ENCODE results near the gene URGCP.
"Not testable (repeated sequence)": the region's sequence is repeated elsewhere in the genome, so short reads cannot be mapped to it uniquely, and the experiment has no call there.

The URGCP gene

DNA sequence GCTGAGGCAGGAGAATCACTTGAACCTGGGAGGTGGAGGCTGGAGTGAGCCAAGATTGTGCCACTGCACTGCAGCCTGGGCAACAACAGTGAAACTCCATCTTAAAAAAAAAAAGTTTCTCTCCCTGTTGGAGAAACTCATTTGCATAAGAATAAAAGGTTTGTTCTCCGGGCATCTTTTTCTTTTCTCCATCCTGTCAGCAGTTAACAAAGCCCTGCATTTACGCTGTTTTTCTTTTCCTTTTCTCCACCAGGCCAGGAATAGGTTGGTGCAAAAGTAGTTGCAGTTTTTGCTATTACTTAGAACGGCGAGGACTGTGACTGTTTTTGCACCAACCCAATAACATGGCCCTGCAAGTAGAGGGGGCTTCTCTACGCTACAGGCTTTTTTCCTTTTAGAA lies 9.5 kb upstream of the URGCP start:
- no peak for DNase-seq

DNA sequence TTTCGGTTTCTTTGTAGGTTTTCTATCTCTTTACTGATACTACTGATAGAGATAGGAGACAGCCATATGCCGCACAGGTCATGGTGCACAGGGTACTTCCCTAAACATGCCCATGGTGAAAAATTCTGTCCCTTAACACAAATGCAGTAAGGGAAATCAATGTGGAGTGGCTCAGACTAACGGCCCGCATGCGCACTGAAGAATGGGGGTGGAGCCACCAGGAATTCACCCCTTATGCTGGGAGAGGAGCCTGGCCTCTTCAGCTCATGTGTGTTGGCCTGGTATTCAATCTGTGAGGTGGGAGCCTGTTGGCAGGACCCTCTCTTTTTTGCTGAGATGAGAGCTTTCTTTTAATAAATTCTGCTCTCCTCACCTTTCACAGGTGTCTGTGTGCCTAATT lies 8.4 kb upstream of the URGCP start:
- DNase-seq = no peak

DNA sequence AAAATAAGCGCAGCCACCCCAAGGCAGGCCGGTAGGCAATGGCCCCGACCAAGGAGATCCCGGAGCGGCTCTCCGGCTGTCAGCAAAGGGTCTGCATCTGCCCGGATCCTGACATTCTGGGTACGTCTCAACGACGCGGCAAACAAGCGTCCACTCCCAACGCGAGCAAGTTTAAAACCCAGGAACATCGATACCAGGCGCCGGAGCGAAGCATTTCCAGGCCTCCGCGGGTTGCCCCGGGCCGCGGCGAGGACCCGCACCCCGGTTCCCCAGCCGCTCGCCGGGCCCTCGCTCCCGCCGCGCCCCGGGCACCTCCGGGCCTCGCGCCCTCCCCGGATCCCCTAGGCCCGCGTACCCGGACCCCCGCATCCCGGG lies 453 bp downstream of the URGCP start:
- peak; percentile 24 for DNase-seq

DNA sequence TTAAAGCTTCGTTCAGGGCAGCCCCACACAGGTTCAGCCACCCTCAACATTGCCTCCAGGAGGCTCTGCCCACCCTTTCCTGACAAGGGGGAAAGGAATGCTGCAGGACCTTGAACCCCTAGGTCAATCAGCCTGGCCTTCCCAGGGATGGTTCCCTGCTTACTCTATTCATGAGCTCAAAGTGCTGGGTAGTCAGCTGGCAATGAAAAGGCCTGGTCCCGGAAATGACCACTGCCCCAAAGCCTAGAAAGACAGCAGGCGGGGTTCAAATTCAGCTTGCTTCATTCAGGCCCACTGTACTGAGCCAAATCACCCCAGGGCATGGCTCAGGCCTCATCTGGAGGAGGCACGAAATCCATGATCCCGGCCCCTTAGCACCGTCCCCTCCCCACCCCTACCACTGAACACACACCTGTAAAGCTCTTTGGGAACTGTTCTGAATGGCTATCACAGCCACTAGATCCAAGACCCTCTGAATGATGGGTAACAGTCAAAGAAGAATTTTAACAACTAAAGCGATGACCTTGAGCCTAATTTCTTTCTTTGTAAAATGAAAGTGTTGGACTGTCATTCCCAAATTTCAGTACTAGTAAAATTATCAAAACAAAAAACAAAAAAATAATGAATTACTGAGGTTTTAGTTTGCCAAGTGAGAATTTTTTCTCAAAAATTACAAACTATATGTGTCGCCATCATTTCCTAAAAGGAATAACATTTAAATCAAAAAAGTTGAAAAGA lies 1.0 kb downstream of the URGCP start:
- DNase-seq = no peak

DNA sequence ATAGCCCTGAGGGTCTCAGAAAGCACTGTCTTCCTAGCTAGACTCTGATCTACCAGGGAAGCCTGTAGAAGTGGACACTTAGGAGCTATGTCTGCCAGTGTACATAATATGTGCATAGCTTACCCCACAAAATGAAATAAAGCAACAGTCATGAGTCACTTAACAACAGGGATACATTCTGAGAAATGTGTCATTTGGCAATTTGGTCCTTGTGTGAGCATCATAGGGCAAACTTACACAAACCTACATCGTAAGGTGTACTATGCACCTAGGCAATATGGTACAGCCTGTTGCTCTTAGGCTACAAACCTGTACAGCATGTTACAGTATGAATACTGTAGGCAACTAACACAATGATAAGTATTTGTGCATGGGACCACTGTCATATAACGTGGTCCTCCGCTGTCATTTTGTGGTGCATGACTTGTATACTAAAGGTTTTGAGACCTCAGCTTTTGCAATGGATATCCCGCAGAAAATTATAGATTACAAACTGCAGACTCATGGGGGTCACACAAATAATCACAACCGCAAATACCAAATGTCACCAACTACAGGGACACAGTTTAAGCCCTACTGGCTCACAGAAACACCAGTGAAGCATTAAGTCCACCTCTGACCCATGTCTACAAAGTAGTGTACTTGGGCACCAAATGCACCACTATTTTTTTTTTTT lies 1.7 kb downstream of the URGCP start:
- no peak for DNase-seq

DNA sequence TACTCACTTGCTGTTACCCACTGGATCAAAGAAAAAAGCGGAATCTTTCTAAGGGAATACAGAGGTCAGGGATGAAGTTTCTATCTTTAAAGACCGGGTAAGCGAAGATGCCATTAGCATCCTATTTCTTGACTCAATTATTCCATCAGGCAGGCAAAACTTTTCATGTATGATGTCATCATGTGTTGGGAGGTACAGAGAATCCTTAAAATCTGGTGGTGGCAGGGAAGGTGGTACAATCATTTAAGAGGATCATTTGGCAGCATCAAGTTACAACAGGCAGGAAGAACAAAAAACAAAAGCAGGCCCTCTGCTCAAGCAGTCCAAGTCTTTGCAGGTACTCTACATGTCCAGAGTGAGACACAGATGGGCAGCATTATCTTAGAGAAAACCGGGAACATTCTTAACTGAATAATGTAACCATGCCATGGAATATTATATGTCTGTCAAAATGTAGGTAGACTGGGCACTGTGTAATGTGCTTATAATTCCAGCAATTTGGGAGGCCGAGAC lies 3.8 kb downstream of the URGCP start:
- no peak for DNase-seq

DNA sequence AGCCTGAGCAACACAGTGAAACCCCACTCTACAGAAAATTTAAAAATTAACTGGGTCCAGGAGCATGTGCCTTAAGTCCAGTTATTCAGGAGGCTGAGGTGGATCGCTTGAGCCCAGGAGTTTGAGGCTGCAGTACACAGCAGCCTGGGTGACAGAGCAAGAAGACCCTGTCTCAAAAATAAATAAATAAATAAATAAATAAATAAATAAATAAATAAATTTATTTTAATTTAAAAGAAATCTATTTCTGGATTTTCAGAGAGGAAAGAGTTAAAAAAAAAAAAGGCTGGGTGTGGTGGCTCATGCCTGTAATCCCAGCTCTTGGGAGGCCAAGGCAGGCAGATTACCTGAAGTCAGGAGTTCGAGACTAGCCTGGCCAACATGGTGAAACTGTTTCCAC lies 7.8 kb downstream of the URGCP start:
- not testable (repeated sequence) for DNase-seq

DNA sequence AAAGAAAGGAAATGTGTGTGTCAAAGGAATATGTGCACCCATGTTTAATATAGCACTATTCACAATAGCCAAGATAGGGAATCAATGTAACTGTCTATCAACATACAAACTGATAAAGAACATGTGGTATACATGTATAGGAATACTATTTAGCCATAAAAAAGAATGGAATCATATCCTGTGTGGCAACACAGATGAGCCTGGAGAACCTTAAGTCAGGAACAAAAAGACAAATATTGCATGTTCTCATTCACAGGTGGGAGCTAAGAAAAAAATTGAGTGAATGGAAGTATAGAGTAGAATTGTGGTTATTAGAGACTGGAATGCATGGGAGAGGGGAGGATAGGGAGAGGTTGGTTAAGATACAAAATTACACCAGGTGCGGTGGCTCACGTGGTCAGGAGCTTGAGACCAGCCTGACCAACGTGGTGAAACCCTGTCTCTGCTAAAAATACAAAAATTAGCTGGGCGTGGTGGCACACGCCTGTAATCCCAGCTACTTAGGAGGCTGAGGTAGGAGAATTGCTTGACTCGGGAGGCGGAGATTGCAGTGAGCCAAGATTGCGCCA lies 10.5 kb downstream of the URGCP start:
- DNase-seq = no peak

DNA sequence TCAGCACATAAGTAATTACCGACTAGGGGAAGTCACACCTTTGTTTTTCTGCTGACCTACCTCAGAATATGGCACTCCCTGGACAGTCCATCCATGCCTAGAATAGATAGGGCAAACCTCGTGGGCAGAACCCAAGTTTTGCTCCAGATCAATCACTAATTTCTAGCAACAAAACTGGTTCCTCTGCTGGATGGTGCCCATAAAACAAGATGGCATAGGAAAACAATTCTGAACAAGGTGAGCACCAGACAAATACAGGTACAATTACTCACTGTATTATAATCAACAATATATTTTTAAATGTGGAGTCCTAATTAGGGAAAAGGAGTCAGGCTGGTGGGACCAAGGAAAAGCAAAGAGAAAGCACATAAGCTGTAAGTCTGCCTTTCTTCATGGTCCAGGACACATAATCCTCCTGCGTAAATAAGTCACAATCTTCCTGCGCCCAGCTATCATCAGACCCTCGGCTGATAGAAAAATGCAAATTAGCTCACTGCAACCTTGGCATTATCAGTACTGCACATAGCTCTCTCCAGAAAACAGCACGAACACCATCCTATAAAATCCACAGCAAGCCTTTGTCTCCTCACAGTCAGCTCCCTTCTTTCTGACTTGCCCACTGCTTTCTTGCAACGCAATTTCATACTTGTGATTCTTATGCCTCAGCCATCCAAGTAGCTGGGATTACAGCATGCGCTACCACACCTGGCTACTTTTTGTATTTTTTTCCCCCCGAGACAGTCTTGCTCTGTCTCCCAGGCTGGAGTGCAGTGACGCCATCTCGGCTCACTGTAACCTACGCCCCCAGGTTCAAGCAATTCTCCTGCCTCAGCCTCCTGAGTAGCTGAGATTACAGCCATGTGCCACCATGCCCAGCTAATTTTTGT lies 15.1 kb downstream of the URGCP start:
- DNase-seq = peak; percentile 75

DNA sequence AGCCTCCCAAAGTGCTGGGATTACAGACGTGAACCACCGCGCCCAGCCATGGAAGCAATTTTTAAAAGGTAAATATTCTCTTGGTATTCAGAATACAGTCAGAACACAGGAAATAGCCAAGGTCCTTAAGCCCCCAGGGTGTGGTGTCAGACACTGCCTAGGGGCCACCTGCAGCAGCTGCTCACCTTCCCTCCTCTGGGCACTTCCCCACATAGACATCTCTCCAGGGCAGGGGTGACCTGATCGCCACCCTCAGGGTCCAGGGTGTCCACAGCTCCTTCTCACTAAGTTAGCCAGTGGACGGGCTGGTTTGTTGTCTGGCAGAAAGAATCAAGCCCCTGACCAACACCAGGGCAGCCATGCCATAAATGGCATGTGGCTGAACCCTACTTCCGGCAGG lies 15.9 kb downstream of the URGCP start:
- DNase-seq = no peak

DNA sequence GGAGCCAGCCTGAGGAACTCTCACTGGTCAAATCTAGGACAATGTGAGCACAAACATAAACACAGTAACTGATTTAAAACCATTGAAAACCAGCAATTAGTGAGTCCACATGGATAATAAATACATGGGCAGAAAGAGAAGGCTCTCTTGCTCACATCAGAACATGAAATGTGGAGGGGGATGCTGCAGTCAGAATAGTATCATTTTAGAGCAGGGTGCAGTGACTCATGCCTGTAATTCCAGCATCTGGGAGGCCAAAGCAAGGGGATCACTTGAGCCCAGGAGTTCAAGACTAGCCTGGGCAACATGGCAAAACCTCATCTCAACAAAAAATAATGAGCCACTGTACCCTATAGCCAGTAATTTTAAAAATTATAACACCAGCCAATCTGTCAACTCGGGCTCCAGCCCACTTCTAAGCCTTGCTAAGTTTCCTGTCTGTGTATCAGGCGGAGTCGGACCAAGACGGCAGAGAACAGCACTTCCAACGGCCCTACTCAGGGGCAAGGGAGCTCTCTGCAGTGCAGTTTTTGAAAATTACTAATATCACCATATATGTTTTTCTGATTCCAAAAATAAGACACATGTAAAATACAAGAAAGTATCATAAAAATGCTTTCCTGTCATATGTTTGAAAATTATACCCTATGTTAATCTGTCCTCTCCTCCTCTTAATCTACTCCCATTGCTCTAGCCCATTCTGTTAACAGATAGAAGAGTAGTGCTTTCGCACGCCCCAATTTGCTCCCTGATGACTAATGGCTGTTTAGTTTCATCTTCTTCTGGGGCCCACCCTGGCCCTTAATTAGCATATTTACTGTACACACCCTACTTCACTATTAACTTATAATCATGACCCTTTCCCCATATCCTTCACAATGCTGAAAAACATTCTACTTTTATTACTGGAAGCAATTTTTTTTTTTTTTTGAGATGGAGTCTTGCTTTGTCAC lies 17.1 kb downstream of the URGCP start:
- no peak for DNase-seq

DNA sequence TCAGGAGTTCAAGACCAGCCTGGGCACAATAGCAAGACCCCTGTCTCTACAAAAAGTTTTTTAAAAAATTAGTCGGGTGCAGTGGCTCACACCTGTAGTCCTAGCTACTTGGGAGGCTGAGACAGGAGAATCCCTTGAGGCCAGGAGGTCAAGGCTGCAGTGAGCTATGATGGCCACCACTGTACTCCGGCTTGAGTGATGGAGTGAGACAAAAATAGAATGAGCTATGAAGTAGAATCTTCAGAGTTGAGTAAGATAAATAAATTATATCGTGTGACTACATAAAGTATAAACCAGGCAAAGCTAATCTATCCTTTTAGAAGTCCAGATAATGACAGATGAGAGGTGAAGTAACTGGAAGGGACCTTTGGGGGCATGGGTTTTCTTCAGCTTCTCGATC lies 21.8 kb downstream of the URGCP start:
- DNase-seq = no peak

DNA sequence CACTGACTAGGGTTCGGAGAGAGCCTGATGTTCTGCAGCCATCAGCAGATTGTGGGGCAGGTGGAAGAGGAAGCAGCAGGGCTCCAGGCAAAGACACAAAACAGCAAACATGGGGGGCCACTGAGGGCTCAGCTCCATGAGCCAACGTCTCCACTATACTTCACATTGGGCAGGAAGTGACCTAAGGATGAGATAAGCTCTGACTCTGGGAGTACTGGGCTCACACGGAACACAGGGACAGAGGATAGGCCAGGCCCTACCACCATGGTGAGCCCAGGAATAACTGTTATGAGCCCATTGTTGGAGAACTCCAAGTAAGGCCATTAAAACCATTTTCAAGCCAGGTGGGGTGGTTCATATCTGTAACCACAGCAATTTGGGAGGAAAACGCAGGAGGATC lies 22.2 kb downstream of the URGCP start:
- DNase-seq = no peak

DNA sequence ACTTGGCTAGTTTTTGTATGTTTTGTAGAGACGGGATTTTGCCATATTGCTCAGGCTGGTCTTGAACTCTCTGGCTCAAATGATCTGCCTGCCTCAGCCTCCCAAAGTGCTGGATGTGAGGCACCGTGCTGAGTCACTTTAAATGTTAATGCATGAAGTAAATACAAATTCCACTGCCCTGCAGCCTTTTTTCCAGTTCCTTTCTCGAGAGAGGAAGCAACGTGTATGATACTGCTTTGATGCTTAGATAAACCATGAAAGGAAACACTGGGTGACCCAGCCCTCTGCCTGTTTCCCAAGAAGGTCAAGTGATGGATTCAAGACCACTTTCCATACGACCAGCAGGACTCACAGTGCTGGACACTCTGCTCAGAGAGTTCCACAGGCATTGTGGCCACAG lies 25.8 kb downstream of the URGCP start:
- no peak for DNase-seq

DNA sequence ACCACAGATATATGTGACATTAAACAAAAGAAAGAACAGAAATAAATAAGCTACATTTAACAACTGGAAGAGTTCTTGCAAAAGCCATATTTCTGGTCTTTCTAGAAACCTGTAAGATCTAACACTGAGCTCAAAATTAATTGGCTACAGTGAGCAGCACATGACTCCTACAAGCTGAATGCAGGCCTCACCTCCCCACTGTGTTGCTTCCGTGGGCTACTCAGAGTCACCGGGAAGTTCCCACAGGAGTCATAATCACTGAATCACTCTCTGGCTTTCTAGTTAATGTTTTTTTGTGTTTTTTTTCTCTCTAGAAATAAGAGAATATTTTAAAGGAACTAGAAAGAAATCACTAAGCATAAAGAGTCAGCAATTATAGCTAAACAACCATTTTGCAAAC lies 26.9 kb downstream of the URGCP start:
- no peak for DNase-seq

DNA sequence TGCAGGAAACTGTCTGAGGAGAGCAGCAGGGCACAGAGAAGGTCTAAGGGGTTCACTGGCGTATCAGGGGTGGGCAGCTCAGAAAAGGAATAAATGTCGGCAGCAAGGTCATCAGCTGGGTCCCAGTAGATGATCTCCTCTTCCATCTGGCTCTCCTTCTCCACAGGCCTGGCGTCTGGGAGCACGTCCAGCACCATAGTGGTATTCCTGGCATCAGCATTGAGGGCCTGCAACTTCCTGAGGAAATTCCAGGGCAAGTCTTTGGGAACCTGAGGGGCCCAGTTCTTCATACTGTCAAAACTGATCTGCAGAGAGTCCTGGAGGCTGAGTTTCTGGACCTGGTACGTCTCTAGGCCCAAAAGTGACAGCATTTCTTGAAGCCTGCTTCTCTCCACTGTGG lies 27.5 kb downstream of the URGCP start:
- no peak for DNase-seq

DNA sequence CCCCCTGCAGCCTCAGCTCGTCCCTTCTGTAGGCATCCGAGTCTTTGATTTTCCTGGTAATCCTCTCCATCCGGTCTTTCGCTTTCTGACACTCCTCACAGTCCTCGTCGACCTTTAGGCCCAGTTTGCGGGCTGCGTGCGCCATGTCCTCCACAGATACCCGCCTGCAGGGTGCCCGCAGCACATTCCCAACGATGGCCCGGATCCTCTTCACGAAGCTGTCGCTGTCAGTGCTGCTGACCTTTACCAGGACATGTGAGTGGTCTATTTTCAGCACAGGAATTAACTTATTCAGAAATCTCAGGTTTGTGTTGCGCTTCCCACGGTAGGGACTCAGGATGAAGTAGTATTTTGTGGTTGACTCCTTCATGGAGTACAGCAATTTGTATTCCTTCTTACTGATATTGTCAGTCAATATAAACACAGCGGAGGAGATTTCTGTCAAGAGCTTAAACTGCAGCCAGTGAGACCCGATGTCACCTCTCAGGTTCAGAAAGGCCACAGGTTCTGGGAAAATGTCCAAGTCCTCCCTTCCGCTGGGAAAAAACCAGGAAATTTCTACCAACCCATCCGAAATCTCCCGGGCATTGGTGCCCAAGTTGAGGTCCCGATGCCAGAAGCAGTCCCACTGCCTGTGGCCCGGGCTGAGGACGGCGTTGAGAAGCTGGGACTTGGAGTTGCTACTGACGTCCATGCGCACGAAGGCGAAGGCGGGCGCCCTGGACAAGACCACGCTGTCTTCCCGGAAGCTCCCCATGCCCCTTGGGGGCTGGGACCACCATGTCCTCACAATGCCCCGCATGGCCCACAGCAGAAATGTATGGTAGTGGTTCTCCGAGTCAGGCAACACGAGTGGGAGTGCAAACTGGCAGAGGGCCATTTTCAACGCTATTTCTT lies 28.2 kb downstream of the URGCP start:
- DNase-seq = no peak

DNA sequence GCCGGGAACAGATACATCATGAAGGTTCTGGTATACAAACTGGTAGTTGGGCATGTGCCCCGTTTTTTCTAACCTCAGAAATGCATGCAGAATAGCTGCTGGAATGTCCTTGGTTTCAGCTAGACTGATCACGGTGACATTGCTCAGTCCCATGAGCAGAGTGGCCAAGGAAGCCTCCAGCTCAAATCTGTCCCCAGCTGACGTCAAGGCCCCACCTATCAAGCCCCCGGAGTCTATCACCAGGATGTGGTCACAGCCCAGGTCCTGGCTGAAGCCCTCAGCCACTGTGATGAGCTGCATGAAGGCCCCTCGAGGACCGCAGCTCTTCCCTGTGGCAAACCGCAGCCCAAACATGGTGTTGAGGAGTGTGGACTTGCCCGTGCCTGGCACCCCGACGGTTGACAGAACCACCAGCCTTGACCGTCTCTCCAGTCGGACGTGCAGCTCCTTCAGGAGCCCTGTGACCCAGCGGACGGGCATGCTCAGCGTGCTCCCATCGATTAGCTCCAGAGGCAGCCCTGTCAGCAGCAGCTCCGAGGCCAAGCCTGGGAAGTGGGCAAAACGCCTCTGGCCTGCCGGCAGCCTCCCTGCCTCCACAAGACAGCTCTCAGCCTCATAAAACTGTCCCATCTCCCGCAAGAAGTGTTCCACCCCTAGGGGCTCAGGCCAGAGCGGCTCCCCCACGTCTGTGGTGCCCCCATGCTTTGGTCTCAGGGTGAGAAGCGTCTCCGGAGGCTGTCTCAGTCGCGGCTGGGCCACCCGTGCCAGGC lies 29.2 kb downstream of the URGCP start:
- no peak for DNase-seq

DNA sequence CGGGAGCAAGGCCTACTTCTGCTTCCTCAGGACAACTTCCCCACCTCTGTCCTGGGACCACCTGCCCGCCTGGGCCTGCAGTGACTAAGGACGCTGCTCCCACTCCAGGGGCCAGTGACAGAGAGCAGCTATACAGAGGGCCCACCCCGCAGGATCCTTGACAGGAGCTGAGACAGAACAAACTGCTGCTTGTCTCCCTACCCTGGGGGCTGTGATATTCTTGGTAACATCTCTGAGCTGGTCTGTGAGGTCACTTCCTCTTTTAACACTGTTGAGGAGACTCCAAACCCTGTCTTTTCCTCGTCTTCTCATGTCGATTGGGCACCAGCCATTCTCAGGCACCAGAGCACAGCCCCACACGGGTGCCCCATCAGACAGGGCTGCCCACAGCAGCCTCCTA lies 30.2 kb downstream of the URGCP start:
- no peak for DNase-seq

DNA sequence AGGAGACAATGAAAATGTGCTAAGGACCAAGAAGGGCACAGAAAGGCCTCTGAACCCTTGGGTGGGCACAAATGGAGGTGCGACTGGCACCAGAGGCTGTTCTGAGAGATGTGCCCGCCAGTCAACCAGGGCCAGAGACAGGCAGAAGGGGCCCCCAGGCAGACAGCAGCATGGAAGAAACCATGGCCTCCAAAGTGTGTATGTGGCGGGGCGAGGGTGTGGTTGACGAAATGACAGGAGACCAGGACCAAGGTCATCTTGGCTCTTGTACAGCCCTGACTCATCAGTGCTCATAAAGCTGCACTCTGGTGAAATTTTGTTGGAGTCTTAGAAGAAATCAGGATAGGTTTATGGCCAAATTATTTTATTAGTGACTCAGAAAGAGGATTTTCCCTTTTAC lies 33.1 kb downstream of the URGCP start:
- no peak for DNase-seq

All from NCI-H526 treated with DMSO at 0.1 percent for 48 hours (cell line).